Duodenal mucosa (tissue), 2 donors: ENCODE measurements around the gene BCAS3.

Experiments
- H3K27ac ChIP-seq: one replicate; pipeline ENCODE4 v1.7.0; 2013; ENCODE audit warnings: low read depth, low read length
- H3K27me3 ChIP-seq, 2 donors: one replicate each; pipeline ENCODE4 v1.7.0; 2013; ENCODE audit warnings: low read length in 2 of 2, control low read depth in 1 of 2; ENCODE audit not compliant: insufficient read depth in 2 of 2, control insufficient read depth in 1 of 2
- H3K36me3 ChIP-seq, 2 donors: one replicate each; pipeline ENCODE4 v1.7.0; 2013; ENCODE audit warnings: low read length in 2 of 2, control low read depth in 1 of 2; ENCODE audit not compliant: insufficient read depth in 2 of 2, control insufficient read depth in 1 of 2
- H3K4me1 ChIP-seq, 2 donors: one replicate each; pipeline ENCODE4 v1.7.0; 2013; ENCODE audit warnings: low read length in 2 of 2, control low read depth in 1 of 2; ENCODE audit not compliant: insufficient read depth in 2 of 2, control insufficient read depth in 1 of 2
- H3K4me3 ChIP-seq, 2 donors: one replicate each; pipeline ENCODE4 v1.7.0; 2013; ENCODE audit warnings: low read length in 2 of 2, low read depth in 1 of 2
- H3K9ac ChIP-seq, 2 donors: one replicate each; pipeline ENCODE4 v1.7.0; 2013; ENCODE audit warnings: low read length in 2 of 2, low read depth in 1 of 2
- H3K9me3 ChIP-seq, 2 donors: one replicate each; pipeline ENCODE4 v1.7.0; 2013; ENCODE audit warnings: low read length in 2 of 2, control low read depth in 1 of 2; ENCODE audit not compliant: control insufficient read depth in 1 of 2

BCAS3 gene

GRCh38 chr17:61200339-61200715 is 522.7 kb downstream of the BCAS3 start:
- Histone ChIP-seq H3K4me1 (peaks cover 0 to 10% of the 10 kb centered on the region in 2 donors), H3K27ac (no peak overlapping the region), H3K9ac (no peak overlapping the region), H3K36me3 (no peaks in the 10 kb centered on the region), H3K27me3 (no peaks in the 10 kb centered on the region), H3K9me3 (no peaks in the 10 kb centered on the region), H3K4me3 (no peak overlapping the region)

GRCh38 chr17:61201211-61201610 is 523.6 kb downstream of the BCAS3 start:
- H3K4me1 ChIP-seq, result peaks cover 0 to 10% of the 10 kb centered on the region in 2 donors
- H3K4me3 ChIP-seq, result no peak overlapping the region

DNA sequence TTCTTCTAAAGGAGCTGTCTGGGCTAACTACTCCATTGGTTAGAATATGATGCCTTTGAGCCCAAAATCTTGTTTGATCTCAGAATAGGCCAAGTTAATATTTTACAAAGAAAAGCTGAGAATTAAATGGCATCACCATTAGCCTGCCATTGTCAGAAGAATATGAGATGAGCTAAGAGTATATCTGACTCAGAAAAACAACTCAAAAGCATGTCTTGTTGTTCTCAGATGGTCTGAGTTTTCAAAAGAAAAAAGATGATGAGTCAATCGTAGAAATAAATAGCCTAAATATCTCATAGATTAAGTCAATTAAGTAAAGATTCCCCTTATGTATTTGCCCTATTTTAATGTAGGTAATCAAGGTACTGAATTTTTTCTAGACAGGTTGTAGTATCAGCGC is 524.9 kb downstream of the BCAS3 start:
- H3K4me3 ChIP-seq, result no peak overlapping the region
- no peaks in the 10 kb centered on the region for H3K9me3 ChIP-seq
- H3K4me1 ChIP-seq, result peaks cover 0 to 10% of the 10 kb centered on the region in 2 donors
- H3K9ac ChIP-seq, result no peak overlapping the region
- no peak overlapping the region for H3K27ac ChIP-seq
- no peaks in the 10 kb centered on the region for H3K27me3 ChIP-seq
- no peaks in the 10 kb centered on the region for H3K36me3 ChIP-seq

More at GRCh38 chr17:61201211-61201610, 523.6 kb downstream of the BCAS3 start:
- Histone ChIP-seq H3K36me3 (no peaks in the 10 kb centered on the region), H3K9ac (no peak overlapping the region), H3K27ac (no peak overlapping the region), H3K9me3 (no peaks in the 10 kb centered on the region), H3K27me3 (no peaks in the 10 kb centered on the region)

DNA sequence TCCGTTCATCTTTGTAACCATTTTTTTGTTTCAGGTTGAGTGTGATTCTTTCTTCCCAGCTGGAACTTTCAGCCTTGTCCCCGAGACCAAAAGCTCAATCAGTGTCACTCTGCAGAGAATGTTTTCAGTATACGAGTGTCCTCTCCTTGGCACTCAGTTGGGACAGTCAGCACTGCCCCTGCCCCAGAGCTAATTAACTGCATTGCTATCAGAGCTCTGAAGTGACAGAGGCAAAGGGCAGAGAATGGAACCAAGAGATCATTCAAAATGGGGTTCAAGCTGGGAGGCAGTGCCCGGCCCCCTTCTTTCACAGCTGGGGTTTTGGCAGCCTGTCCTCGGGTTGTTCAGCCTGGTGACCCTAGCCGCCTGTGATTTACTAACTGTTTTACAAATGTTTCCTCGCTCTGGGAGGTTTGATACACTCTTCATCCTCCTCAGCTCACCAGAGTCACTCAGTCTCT is 526.0 kb downstream of the BCAS3 start:
- Histone ChIP-seq H3K9ac (no peak overlapping the region), H3K9me3 (no peaks in the 10 kb centered on the region), H3K4me3 (no peak overlapping the region), H3K36me3 (no peaks in the 10 kb centered on the region), H3K4me1 (peaks cover 0 to 15% of the 10 kb centered on the region in 2 donors), H3K27ac (peak overlapping the region; percentile 15), H3K27me3 (no peaks in the 10 kb centered on the region)

GRCh38 chr17:61204456-61204855 is 526.8 kb downstream of the BCAS3 start:
- H3K4me3 ChIP-seq, result no peak overlapping the region
- H3K27ac ChIP-seq, result no peak overlapping the region
- H3K9ac ChIP-seq, result no peak overlapping the region

DNA sequence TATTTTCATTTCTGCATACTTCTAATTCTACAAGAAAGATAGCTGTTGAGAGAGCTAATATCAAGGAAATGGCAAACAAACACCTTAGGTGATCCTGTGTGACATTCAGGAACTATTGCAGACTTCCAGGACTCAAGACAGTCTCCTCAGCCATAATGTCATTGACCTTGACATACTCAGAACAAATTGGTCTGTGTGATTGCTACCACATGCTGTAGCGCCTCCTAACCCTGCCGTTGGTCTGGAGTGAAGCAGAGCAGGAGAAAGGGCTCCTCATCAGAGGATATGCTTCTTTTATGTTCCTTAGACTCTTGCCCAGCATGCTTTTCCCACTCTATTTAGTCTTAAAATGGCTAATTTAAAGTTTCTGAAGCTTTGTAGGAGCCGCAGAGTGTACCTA is 527.8 kb downstream of the BCAS3 start:
- Histone ChIP-seq H3K27me3 (no peaks in the 10 kb centered on the region), H3K9me3 (no peaks in the 10 kb centered on the region), H3K36me3 (no peaks in the 10 kb centered on the region), H3K9ac (no peak overlapping the region), H3K4me3 (no peak overlapping the region), H3K4me1 (peaks cover 0 to 10% of the 10 kb centered on the region in 2 donors), H3K27ac (no peak overlapping the region)

More at GRCh38 chr17:61204456-61204855, 526.8 kb downstream of the BCAS3 start:
- Histone ChIP-seq H3K4me1 (peaks cover 0 to 17% of the 10 kb centered on the region in 2 donors), H3K27me3 (no peaks in the 10 kb centered on the region), H3K36me3 (no peaks in the 10 kb centered on the region), H3K9me3 (no peaks in the 10 kb centered on the region)

- Histone ChIP-seq H3K9me3 (no peaks in the 10 kb centered on the region), H3K9ac (no peak overlapping the region), H3K27ac (no peak overlapping the region), H3K27me3 (no peaks in the 10 kb centered on the region), H3K36me3 (no peaks in the 10 kb centered on the region), H3K4me1 (peaks cover 0 to 9% of the 10 kb centered on the region in 2 donors), H3K4me3 (no peak overlapping the region)
These were observed 528.3 kb downstream of the BCAS3 start for GRCh38 chr17:61205931-61206330.

DNA sequence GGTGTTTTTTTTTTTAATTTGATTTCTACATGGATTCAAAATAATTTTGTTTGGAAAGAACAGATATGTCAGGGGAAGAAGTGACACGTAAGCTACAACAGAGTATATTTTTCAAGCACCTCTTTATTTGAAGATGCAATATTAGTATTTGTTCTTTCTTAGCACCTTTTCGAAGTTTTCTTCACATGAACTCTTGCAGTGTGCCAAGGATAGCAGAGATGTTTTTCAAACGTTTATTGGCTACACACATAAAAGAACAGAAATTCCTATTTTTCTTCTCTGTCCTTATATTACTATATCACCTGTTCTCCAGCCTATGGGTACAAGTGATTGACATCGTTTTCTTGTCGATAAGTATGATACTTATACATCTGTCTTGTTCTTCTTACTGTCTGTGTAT is 529.3 kb downstream of the BCAS3 start:
- Histone ChIP-seq H3K9ac (no peak overlapping the region), H3K36me3 (no peaks in the 10 kb centered on the region), H3K9me3 (no peaks in the 10 kb centered on the region), H3K27me3 (no peaks in the 10 kb centered on the region), H3K4me1 (peaks cover 0 to 9% of the 10 kb centered on the region in 2 donors), H3K4me3 (no peak overlapping the region), H3K27ac (no peak overlapping the region)

GRCh38 chr17:61208301-61209105 is 530.9 kb downstream of the BCAS3 start:
- no peaks in the 10 kb centered on the region for H3K27me3 ChIP-seq
- peak overlapping the region in 1 of 2 donors; percentile 31 for H3K9ac ChIP-seq
- peak overlapping the region; percentile 60 to 66 for H3K4me3 ChIP-seq
- no peaks in the 10 kb centered on the region for H3K36me3 ChIP-seq
- H3K27ac ChIP-seq, result no peak overlapping the region
- H3K4me1 ChIP-seq, result peaks cover 0 to 9% of the 10 kb centered on the region in 2 donors
- H3K9me3 ChIP-seq, result no peaks in the 10 kb centered on the region

DNA sequence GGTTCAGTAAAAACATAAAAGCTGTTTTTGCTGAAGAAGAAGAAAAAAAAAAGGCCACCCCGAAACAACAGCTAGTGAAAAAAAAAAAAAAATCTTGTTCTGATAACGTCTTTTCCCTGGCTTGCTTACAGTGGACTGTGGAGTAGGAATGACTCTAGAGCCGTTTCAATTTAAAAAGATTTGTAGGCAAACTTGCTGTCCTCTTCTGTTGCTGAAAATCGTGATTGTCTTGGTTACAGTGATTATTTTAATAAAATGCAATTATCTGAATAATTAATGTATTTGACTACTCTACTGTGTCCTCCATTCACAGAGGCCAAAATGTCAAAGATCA is 531.4 kb downstream of the BCAS3 start:
- Histone ChIP-seq H3K27ac (no peak overlapping the region), H3K4me1 (peaks cover 0 to 9% of the 10 kb centered on the region in 2 donors), H3K9ac (no peak overlapping the region), H3K27me3 (no peaks in the 10 kb centered on the region), H3K4me3 (no peak overlapping the region), H3K36me3 (no peaks in the 10 kb centered on the region), H3K9me3 (no peaks in the 10 kb centered on the region)
